Left hindlimb (tissue), 1 donor: ENCODE results near the gene MKNK1.
A peak's percentile ranks its signal among the peaks of the same experiment; 100 is the strongest.

Experiments
- DNase-seq: peaks from one replicate; pipeline ENCODE4 v3.0.0-alpha.2; 2018

MKNK1 gene

GRCh38 chr1:46618754-46619415 lies 14.8 kb upstream of the MKNK1 start:
- no peak for DNase-seq

- no peak for DNase-seq
Measured at GRCh38 chr1:46617833-46618232, 13.8 kb upstream of the MKNK1 start.

GRCh38 chr1:46617108-46617800 lies 13.2 kb upstream of the MKNK1 start:
- no peak for DNase-seq

GRCh38 chr1:46616277-46617107 lies 12.4 kb upstream of the MKNK1 start, which contains the start of gene MOB3C:
Gene MOB3C (minus strand): TSS chr1:46616811. CDS start chr1:46613321, 3,490 bp downstream.
- DNase-seq, result peak; percentile 91

GRCh38 chr1:46615735-46616134 lies 11.7 kb upstream of the MKNK1 start:
- DNase-seq, result no peak

GRCh38 chr1:46615088-46615487 lies 11.0 kb upstream of the MKNK1 start:
- DNase-seq, result no peak

- no peak for DNase-seq
Measured at GRCh38 chr1:46614604-46614984, 10.5 kb upstream of the MKNK1 start.

GRCh38 chr1:46613661-46614603 lies 9.9 kb upstream of the MKNK1 start:
- peak; percentile 92 for DNase-seq

GRCh38 chr1:46612937-46613660 lies 9.0 kb upstream of the MKNK1 start:
- no peak for DNase-seq

- no peak for DNase-seq
Measured at GRCh38 chr1:46611691-46612221, 7.7 kb upstream of the MKNK1 start.

- no peak for DNase-seq
Measured at GRCh38 chr1:46607345-46608130, 3.5 kb upstream of the MKNK1 start.

- DNase-seq, result no peak
Measured at GRCh38 chr1:46606255-46606965, 2.3 kb upstream of the MKNK1 start.

GRCh38 chr1:46605232-46605631 lies 1.2 kb upstream of the MKNK1 start:
- no peak for DNase-seq

GRCh38 chr1:46603481-46603857 lies 599 bp downstream of the MKNK1 start:
- no peak for DNase-seq

GRCh38 chr1:46601257-46602007 lies 2.6 kb downstream of the MKNK1 start:
- no peak for DNase-seq

GRCh38 chr1:46599059-46599970 lies 4.8 kb downstream of the MKNK1 start:
- no peak for DNase-seq

GRCh38 chr1:46596846-46597245 lies 7.2 kb downstream of the MKNK1 start:
- DNase-seq, result no peak

GRCh38 chr1:46596036-46596435 lies 8.0 kb downstream of the MKNK1 start:
- no peak for DNase-seq
